HCT116 (cell line): ENCODE data around the gene MIA3.
"Not testable (repeated sequence)": the region's sequence is repeated elsewhere in the genome, so short reads cannot be mapped to it uniquely, and the experiment has no call there.

Source experiments
- CTCF ChIP-seq, 3 experiments: fragments of 200-600 bp in 1 of 3; sonication (generic) in 1 of 3; IDR thresholded peaks in 2 of 3; conservative IDR thresholded peaks in 1 of 3; 2 replicates each; pipeline ENCODE4 v1.5.1; 2012 to 2017; ENCODE audit warnings: low read depth in 2 of 3, low read length in 2 of 3, antibody characterized with exemption in 1 of 3, borderline replicate concordance in 1 of 3, control low read depth in 1 of 3, mild to moderate bottlenecking in 1 of 3, mixed read lengths in 1 of 3, mixed run types in 1 of 3, moderate library complexity in 1 of 3; ENCODE audit not compliant: insufficient read depth in 1 of 3
- ELF1 ChIP-seq: IDR thresholded peaks from 2 replicates; pipeline ENCODE4 v1.6.1; 2012; ENCODE audit warnings: low read depth, borderline replicate concordance
- POLR2A ChIP-seq: IDR thresholded peaks from 2 replicates; pipeline ENCODE4 v1.7.0; 2011; ENCODE audit warnings: borderline replicate concordance; ENCODE audit not compliant: insufficient read depth, insufficient read length; ENCODE audit errors: extremely low read depth
- POLR2AphosphoS5 ChIP-seq: IDR thresholded peaks from 2 replicates; pipeline ENCODE4 v1.6.1; 2011; ENCODE audit warnings: mild to moderate bottlenecking, low read depth, low read length, moderate library complexity
- ZFX ChIP-seq: fragments of 450-650 bp; IDR thresholded peaks from 2 replicates; pipeline ENCODE4 v1.6.1; 2017

DNA sequence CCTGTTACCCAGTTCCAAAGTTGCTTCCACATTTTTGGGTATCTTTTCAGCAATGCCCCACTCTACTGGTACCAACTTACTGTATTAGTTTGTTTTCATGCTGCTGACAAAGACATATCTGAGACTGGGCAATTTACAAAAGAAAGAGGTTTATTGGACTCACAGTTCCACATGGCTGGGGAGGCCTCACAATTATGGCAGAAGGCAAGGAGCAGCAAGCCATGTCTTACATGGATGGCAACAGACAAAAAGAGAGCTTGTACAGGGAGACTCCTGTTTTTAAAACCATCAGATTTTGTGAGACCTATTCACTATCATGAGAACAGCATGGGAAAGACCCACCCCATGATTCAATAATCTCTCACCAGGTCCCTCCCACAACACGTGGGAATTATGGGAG is 8.8 kb upstream of the MIA3 start:
- TF ChIP-seq ZFX; ELF1; POLR2AphosphoS5; POLR2A; CTCF (IDR thresholded peaks at IDR 0.05 in 2 of 3, conservative IDR thresholded peaks at IDR 0.05 in 1 of 3; ENCODE audit: borderline replicate concordance in 1 of 3, insufficient read depth in 1 of 3, low read depth in 2 of 3, low read length in 2 of 3): not testable (repeated sequence)
